ENCODE measurements around the gene SPECC1.

The SPECC1 gene

DNA sequence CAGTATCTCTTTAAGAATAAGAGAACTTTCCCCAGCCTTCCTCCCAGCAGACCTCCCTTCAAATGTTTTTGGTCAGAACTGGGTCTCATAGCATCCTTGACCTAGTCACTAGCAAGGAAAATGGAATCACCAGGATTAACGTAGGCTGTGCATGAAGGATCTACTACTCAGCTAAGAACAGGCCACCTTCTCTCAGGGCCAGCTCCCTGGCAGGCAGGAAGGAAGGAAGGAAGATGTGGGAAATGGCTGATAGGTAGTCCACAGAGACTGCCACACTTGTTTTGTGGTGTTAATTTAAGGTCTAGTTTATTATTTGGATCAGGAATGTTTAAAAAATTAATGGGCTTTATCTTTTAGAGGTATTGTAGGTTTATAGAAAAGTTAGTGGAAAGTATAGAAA is 136.4 kb downstream of the SPECC1 start:
- no peaks in the 10 kb centered on the region for H3K79me1 ChIP-seq (replicated peaks; ENCODE audit: low read length, poor library complexity, severe bottlenecking)
- no peak overlapping the region for H2AK5ac ChIP-seq (ENCODE audit: low read length, severe bottlenecking)
- no peak overlapping the region for H2BK5ac ChIP-seq (ENCODE audit: low read depth, low read length, poor library complexity, severe bottlenecking)
- no peak overlapping the region for H2BK120ac ChIP-seq (ENCODE audit: low read depth, low read length)
- H3K18ac ChIP-seq (ENCODE audit: low read depth in 1 of 2, low read length in 2 of 2), result no peak overlapping the region
- H3K27ac ChIP-seq (ENCODE audit: low read length, poor library complexity, severe bottlenecking), result no peak overlapping the region
- no peak for DNase-seq
- no peak overlapping the region for H3K9ac ChIP-seq (ENCODE audit: low read length)
- H4K8ac ChIP-seq (ENCODE audit: low read length), result no peak overlapping the region
- peaks cover 2% of the 10 kb centered on the region for H3K9me3 ChIP-seq (ENCODE audit: control insufficient read depth, low read length)
- H3K4me2 ChIP-seq (ENCODE audit: low read length, poor library complexity, severe bottlenecking), result no peak overlapping the region
- WGBS, result 100% methylated on average over 1 of the region's 1 CpG
- H3K27me3 ChIP-seq (ENCODE audit: control insufficient read depth in 1 of 2, insufficient read depth in 1 of 2, low read length in 2 of 2), result peaks cover 2 to 5% of the 10 kb centered on the region in 2 experiments
- no peak overlapping the region for H2BK15ac ChIP-seq (ENCODE audit: low read depth, poor library complexity, severe bottlenecking)
- no peak overlapping the region for H2BK12ac ChIP-seq (ENCODE audit: low read length in 2 of 2)
- no peak overlapping the region for H3K4ac ChIP-seq (ENCODE audit: low read depth in 1 of 2, low read length in 2 of 2)
- H3K4me3 ChIP-seq (ENCODE audit: insufficient read depth in 1 of 2, low read depth in 1 of 2, low read length in 2 of 2), result no peak overlapping the region
- H3K23ac ChIP-seq (ENCODE audit: low read length in 2 of 2), result no peak overlapping the region
- H3K36me3 ChIP-seq (ENCODE audit: control insufficient read depth in 1 of 2, insufficient read depth in 2 of 2, low read depth in 1 of 2, low read length in 2 of 2), result no peaks in the 10 kb centered on the region
- no peak overlapping the region for H2AFZ ChIP-seq (ENCODE audit: low read depth, low read length)
- H3K14ac ChIP-seq (ENCODE audit: low read length in 2 of 2), result no peak overlapping the region
- no peaks in the 10 kb centered on the region for H3K4me1 ChIP-seq (ENCODE audit: control insufficient read depth, insufficient read depth, low read depth, low read length)
- H4K91ac ChIP-seq (ENCODE audit: low read length), result no peak overlapping the region

DNA sequence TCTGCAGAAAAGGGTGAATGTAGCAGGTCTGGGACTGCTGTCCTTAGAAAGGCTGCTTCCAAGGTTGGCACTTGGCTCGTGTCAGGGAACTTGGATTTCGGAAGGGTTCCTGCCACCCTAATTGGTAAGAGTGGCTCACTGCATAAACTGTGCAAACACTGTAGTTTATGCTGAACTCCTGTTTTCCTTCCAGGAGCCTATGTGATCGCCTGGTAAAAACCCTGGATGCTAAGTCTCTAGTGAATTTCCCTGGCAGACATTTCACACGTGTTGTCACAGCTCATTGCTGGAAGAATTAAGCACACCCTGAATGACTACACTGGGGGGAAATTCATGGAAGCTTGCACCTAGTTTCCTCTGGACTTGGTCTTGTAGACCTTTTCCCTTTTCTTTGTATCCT is 140.1 kb downstream of the SPECC1 start:
- Histone ChIP-seq H4K91ac (ENCODE audit: low read length) (no peak overlapping the region), H3K4me3 (ENCODE audit: insufficient read depth in 1 of 2, low read depth in 1 of 2, low read length in 2 of 2) (no peak overlapping the region), H2BK15ac (ENCODE audit: low read depth, poor library complexity, severe bottlenecking) (no peak overlapping the region), H3K4me2 (ENCODE audit: low read length, poor library complexity, severe bottlenecking) (no peak overlapping the region), H2BK5ac (ENCODE audit: low read depth, low read length, poor library complexity, severe bottlenecking) (no peak overlapping the region), H3K4ac (ENCODE audit: low read depth in 1 of 2, low read length in 2 of 2) (no peak overlapping the region), H3K79me1 (replicated peaks; ENCODE audit: low read length, poor library complexity, severe bottlenecking) (no peaks in the 10 kb centered on the region), H2AFZ (ENCODE audit: low read depth, low read length) (no peak overlapping the region), H3K14ac (ENCODE audit: low read length in 2 of 2) (no peak overlapping the region), H3K9ac (ENCODE audit: low read length) (no peak overlapping the region), H3K27me3 (ENCODE audit: control insufficient read depth in 1 of 2, insufficient read depth in 1 of 2, low read length in 2 of 2) (peaks cover 0 to 2% of the 10 kb centered on the region in 2 experiments), H3K4me1 (ENCODE audit: control insufficient read depth, insufficient read depth, low read depth, low read length) (no peaks in the 10 kb centered on the region), H3K18ac (ENCODE audit: low read depth in 1 of 2, low read length in 2 of 2) (no peak overlapping the region), H2AK5ac (ENCODE audit: low read length, severe bottlenecking) (no peak overlapping the region), H3K23ac (ENCODE audit: low read length in 2 of 2) (no peak overlapping the region), H2BK120ac (ENCODE audit: low read depth, low read length) (no peak overlapping the region), H3K9me3 (ENCODE audit: control insufficient read depth, low read length) (peaks cover 2% of the 10 kb centered on the region), H3K27ac (ENCODE audit: low read length, poor library complexity, severe bottlenecking) (no peak overlapping the region), H2BK12ac (ENCODE audit: low read length in 2 of 2) (no peak overlapping the region), H4K8ac (ENCODE audit: low read length) (no peak overlapping the region), H3K36me3 (ENCODE audit: control insufficient read depth in 1 of 2, insufficient read depth in 2 of 2, low read depth in 1 of 2, low read length in 2 of 2) (no peaks in the 10 kb centered on the region)
- 87% methylated on average over 4 of the region's 4 CpGs for WGBS
- DNase-seq, result no peak

- Histone ChIP-seq H3K79me1 (replicated peaks; ENCODE audit: low read length, poor library complexity, severe bottlenecking) (no peaks in the 10 kb centered on the region), H3K27me3 (ENCODE audit: control insufficient read depth in 1 of 2, insufficient read depth in 1 of 2, low read length in 2 of 2) (no peaks in the 10 kb centered on the region), H2BK5ac (ENCODE audit: low read depth, low read length, poor library complexity, severe bottlenecking) (no peak overlapping the region), H2BK15ac (ENCODE audit: low read depth, poor library complexity, severe bottlenecking) (no peak overlapping the region), H2BK12ac (ENCODE audit: low read length in 2 of 2) (no peak overlapping the region), H3K27ac (ENCODE audit: low read length, poor library complexity, severe bottlenecking) (no peak overlapping the region), H4K8ac (ENCODE audit: low read length) (no peak overlapping the region), H4K91ac (ENCODE audit: low read length) (no peak overlapping the region), H2BK120ac (ENCODE audit: low read depth, low read length) (no peak overlapping the region), H3K4me2 (ENCODE audit: low read length, poor library complexity, severe bottlenecking) (no peak overlapping the region), H3K36me3 (ENCODE audit: control insufficient read depth in 1 of 2, insufficient read depth in 2 of 2, low read depth in 1 of 2, low read length in 2 of 2) (no peaks in the 10 kb centered on the region), H2AK5ac (ENCODE audit: low read length, severe bottlenecking) (no peak overlapping the region), H3K4ac (ENCODE audit: low read depth in 1 of 2, low read length in 2 of 2) (no peak overlapping the region), H2AFZ (ENCODE audit: low read depth, low read length) (no peak overlapping the region), H3K4me1 (ENCODE audit: control insufficient read depth, insufficient read depth, low read depth, low read length) (no peaks in the 10 kb centered on the region), H3K14ac (ENCODE audit: low read length in 2 of 2) (no peak overlapping the region), H3K4me3 (ENCODE audit: insufficient read depth in 1 of 2, low read depth in 1 of 2, low read length in 2 of 2) (no peak overlapping the region), H3K18ac (ENCODE audit: low read depth in 1 of 2, low read length in 2 of 2) (no peak overlapping the region), H3K9me3 (ENCODE audit: control insufficient read depth, low read length) (no peaks in the 10 kb centered on the region), H3K9ac (ENCODE audit: low read length) (no peak overlapping the region), H3K23ac (ENCODE audit: low read length in 2 of 2) (no peak overlapping the region)
- WGBS, result 91% methylated on average over 5 of the region's 5 CpGs
- DNase-seq, result no peak
Measured at GRCh38 chr17:20151174-20151573, 142.0 kb downstream of the SPECC1 start.

DNA sequence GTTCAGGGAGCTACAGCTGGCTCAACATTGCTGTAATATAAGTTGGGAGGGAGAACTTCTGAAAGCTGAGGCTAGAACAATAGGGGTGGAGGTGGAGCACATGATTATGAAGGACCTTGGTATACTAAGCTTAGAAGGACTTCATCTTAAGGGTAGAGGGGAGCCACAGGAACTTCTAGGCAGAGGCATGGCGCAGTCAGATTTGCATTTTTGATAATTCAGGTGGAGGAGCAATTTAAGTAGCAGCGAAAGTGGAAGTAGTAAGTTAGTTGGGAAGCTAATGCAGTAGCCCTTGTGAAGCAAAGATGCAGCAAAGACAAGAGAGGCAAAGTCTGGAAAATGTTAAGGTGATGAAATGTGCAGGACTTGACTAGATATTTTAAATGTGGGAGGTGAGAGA is 144.1 kb downstream of the SPECC1 start:
- Histone ChIP-seq H3K36me3 (ENCODE audit: control insufficient read depth in 1 of 2, insufficient read depth in 2 of 2, low read depth in 1 of 2, low read length in 2 of 2) (no peaks in the 10 kb centered on the region), H2BK12ac (ENCODE audit: low read length in 2 of 2) (no peak overlapping the region)

More for the DNA sequence above, 144.1 kb downstream of the SPECC1 start:
- H2BK15ac ChIP-seq (ENCODE audit: low read depth, poor library complexity, severe bottlenecking), result no peak overlapping the region
- no peaks in the 10 kb centered on the region for H3K9me3 ChIP-seq (ENCODE audit: control insufficient read depth, low read length)
- H3K9ac ChIP-seq (ENCODE audit: low read length), result no peak overlapping the region
- no peak overlapping the region for H4K8ac ChIP-seq (ENCODE audit: low read length)
- DNase-seq, result no peak
- no peak overlapping the region for H3K4me3 ChIP-seq (ENCODE audit: insufficient read depth in 1 of 2, low read depth in 1 of 2, low read length in 2 of 2)
- H2AFZ ChIP-seq (ENCODE audit: low read depth, low read length), result no peak overlapping the region
- no peak overlapping the region for H4K91ac ChIP-seq (ENCODE audit: low read length)
- no peak overlapping the region for H3K23ac ChIP-seq (ENCODE audit: low read length in 2 of 2)
- 89% methylated on average over 2 of the region's 2 CpGs for WGBS
- H3K18ac ChIP-seq (ENCODE audit: low read depth in 1 of 2, low read length in 2 of 2), result no peak overlapping the region
- no peak overlapping the region for H3K4ac ChIP-seq (ENCODE audit: low read depth in 1 of 2, low read length in 2 of 2)
- H3K4me1 ChIP-seq (ENCODE audit: control insufficient read depth, insufficient read depth, low read depth, low read length), result peaks cover 4% of the 10 kb centered on the region
- peaks cover 0 to 15% of the 10 kb centered on the region in 2 experiments for H3K27me3 ChIP-seq (ENCODE audit: control insufficient read depth in 1 of 2, insufficient read depth in 1 of 2, low read length in 2 of 2)
- peaks cover 6% of the 10 kb centered on the region for H3K79me1 ChIP-seq (replicated peaks; ENCODE audit: low read length, poor library complexity, severe bottlenecking)
- H2AK5ac ChIP-seq (ENCODE audit: low read length, severe bottlenecking), result no peak overlapping the region
- H3K14ac ChIP-seq (ENCODE audit: low read length in 2 of 2), result no peak overlapping the region
- H3K4me2 ChIP-seq (ENCODE audit: low read length, poor library complexity, severe bottlenecking), result no peak overlapping the region
- no peak overlapping the region for H3K27ac ChIP-seq (ENCODE audit: low read length, poor library complexity, severe bottlenecking)
- no peak overlapping the region for H2BK120ac ChIP-seq (ENCODE audit: low read depth, low read length)
- H2BK5ac ChIP-seq (ENCODE audit: low read depth, low read length, poor library complexity, severe bottlenecking), result no peak overlapping the region

Measured in mesenchymal stem cell (in vitro differentiated cells and primary cell).